NCI-H524 treated with DMSO at 0.1 percent for 48 hours (cell line): ENCODE results near the gene NEDD4L.

Experiments used
- DNase-seq: peaks from one replicate; lab custom pipeline; 2025; lab: John Stamatoyannopoulos, UW

The NEDD4L gene

GRCh38 chr18:58095222-58095621 lies 51.2 kb downstream of the NEDD4L start:
- peak; percentile 44 for DNase-seq

DNA sequence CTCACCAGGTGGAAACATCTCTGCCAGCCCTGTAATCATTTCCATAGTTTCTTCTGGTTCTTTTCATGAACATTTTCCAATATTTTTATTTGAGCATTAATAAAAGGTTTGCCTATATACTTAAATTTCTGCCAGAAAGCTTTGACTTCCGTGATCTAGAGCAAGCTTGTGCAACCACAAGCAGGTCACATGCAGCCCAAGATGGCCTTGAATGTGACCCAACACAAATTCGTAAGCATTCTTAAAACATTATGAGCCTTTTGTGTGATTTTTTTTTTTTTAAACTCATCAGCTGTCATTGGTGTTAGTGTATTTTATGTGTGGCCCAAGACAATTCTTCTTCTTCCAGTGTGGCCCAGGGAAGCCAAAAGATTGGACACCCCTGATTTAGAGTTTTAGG lies 51.6 kb downstream of the NEDD4L start:
- no peak for DNase-seq

GRCh38 chr18:58096658-58097057 lies 52.6 kb downstream of the NEDD4L start:
- DNase-seq = no peak

DNA sequence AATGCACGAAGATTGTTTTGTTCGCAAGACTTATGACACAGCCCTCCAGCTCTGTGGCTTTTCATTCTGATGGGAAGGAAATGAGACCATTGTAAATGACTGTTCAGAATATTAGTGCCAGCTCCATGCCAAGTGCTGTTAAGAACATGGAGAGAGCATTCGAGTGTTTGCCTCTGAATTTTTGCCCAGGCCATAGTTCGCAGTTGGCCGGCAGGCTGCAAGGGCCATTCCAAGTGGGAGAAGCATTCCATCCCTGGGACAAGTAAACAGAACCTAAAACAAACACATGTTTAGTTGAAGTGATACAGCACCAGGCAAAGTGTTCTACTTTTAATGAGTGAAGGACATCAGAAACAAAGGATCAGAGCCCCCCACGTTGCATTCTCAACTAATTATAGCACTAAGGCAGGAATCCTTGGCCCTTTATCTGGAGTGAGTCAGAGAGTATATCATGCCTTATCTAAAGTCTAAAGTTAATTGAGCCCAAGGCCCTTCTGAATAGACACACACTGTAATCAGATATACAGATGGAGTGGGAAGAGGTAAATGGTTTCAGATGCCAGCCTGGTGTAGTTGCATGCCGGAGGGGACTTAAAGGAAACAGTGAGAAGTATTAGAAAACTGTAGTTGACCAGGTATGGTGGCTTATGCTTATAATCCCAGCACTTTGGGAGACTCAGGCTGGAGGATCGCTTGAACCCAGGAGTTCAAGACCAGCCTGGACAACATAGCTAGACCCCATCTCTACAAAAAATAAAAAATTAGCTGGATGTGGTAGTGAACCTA lies 53.3 kb downstream of the NEDD4L start:
- no peak for DNase-seq

DNA sequence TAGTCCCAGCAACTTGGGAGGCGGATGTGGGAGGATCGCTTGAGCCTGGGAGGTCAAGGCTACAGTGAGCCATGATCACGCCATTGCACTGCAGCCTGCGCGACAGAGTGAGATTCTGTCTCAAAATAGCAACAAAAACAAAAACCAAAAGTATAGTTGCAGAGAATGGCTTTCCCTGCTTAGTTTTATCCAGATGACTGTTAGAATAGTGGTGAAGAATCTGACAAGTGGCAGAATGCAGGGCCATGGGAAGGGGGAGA lies 53.8 kb downstream of the NEDD4L start:
- no peak for DNase-seq

- DNase-seq = no peak
These were observed 54.7 kb downstream of the NEDD4L start for GRCh38 chr18:58098706-58099105.

- DNase-seq = no peak
These were observed 56.1 kb downstream of the NEDD4L start for GRCh38 chr18:58100154-58100553.

- no peak for DNase-seq
These were observed 57.3 kb downstream of the NEDD4L start for GRCh38 chr18:58101291-58101794.

DNA sequence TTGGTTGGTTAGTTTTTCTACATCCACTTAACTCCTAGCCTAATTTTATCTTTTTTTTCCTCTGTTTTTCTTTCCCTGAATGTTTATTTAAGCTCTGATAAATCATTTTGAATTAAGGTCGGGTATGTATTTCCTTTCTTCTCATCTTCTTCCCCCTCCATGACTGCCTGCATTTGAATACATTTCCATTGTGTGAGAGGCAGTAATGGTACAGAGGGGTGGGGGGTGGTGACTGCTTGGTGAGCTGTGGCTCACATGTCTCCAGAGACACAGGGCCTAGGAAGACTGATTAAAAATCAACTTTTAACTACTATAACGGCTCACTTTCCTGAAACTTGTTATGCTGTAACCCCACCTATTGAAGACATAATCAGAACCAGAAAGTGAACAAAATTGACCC lies 58.0 kb downstream of the NEDD4L start:
- DNase-seq = no peak

DNA sequence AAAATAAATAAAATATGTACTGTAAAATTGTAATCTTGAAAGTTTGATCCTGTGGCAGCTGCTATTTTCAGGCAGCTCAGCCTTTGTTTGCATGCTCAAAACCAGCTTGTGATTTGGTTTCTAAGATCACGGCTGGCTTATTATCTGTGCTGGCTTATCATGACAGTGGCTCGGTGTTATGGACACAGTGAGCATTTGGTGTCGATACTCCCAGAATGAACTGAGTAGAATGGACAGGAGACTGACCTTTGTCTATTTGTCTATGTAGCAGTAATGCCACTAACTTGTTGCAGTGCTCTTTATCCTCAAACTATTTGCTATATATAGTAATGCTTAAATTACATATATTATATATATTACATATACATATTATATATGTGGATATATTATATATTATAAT lies 58.8 kb downstream of the NEDD4L start:
- no peak for DNase-seq

DNA sequence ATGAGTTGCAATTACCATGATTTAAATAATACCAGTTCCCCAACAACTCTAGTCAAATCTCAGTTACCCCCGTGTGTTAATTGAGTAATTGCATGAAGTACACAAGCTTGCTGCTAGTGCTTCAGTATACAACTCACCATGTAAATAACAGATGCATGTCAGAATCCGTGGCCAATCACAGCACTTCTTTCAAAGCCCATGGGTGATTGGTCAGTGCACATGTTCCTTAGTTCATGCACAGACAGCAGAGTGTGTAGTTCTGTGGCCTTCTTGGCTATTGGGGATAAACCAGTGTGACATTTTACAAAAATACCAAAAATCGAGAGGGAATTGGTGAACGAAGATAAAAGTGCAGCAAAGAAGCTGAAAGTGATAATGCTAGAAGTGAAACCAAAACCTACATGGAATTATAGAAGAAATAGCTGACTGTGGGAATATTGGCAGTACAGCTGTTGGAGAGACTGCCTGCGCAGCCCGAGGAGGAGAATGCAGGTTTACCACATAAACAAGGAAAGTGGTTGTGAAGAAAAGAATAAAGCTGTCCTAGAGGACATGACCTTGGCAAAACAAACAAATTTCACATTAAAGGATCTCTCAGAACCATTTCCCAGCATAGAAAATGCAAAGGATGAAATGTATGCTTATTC lies 59.4 kb downstream of the NEDD4L start:
- peak; percentile 14 for DNase-seq

DNA sequence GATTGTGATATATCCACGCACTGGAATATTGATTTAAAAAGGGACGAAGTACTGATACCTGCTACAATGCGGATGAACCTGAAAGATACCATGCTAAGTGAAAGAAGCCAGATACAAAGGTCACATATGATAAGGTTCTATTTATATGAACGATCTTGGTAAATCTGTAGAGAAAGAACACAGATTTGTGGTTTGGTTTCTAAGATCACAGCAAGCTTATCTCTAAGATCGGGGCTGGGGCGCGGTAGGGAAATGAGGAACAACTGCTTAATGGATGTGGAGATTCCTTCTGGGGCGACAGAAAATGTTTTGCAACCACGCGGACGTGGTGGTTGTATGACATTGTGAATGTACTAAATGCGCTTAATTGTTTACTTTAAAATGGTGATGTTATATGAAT lies 60.1 kb downstream of the NEDD4L start:
- no peak for DNase-seq

GRCh38 chr18:58105206-58105887 lies 61.3 kb downstream of the NEDD4L start:
- no peak for DNase-seq

- peak; percentile 81 for DNase-seq
These were observed 61.8 kb downstream of the NEDD4L start for GRCh38 chr18:58105888-58106260.

DNA sequence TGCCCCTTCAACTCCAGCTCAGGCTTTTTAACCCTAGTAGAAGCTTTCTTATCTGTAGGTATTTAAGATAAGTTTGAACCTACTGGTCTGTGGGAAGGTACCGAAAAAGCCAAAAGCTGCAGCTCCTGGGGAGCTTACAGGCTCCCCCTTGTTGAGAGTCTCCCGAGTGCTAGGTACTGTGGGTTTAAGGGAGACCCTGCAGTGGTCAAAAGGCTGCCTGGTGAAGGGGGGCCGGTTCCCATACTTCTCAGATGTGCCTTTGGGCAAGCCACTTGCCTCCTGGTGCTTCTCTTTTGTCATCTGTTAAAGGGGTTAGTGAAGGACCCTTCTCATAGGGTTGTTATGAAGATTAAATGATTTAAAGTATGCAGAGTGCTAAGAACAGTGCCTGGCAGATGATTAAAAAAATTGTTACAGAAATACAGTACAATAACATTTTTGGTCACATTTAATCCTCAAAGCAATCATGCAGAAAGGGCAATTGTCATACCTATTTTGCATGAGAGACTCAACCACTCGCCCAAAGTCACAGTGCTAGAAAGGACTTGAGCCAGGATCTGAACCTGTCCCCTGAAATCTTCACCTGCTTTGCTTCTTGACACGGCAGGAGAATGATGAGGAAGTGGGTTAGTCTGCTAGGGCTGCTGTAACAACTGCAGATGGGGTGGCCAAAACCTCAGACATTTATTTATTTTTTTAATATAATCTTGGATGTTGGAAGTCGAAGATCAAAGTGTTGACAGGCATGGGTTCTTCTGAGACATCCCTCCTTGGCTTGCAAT lies 62.5 kb downstream of the NEDD4L start:
- DNase-seq = peak; percentile 69

DNA sequence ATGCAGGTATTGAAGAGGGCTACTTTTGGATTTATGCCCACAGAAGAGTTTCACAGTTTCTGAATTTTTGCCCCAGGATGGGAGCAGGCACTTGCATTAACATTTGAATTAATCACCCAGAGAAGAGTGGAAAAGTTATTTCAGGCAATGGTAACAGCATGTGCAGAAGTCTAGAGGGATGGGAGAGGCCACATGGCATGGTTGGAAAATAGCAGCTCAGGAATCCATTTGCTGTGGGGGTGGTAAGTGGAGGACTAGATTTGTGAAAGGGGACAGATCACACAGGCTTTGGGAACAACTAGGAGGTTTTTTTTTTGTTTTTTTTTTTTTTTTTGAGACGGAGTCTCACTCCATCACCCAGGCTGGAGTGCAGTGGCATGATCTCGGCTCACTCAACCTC lies 65.2 kb downstream of the NEDD4L start:
- DNase-seq = no peak

GRCh38 chr18:58110398-58110797 lies 66.4 kb downstream of the NEDD4L start:
- no peak for DNase-seq

DNA sequence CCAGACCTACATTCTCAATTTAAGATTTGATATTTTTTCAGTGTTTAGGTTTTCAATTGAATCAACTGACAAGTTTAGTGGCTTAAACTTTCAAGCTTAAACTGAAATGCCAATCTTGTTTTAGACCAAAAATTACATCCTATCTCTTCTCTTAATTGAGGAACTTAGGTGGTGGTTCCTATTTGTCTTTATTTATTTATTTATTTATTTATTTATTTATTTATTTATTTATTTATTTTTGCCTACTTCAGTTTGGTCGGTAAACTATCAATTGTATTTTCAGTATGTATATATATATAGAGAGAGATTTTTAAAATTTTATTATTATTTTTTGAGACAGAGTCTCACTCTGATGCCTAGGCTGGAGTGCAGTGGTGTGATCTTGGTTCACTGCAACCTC lies 68.1 kb downstream of the NEDD4L start:
- no peak for DNase-seq

DNA sequence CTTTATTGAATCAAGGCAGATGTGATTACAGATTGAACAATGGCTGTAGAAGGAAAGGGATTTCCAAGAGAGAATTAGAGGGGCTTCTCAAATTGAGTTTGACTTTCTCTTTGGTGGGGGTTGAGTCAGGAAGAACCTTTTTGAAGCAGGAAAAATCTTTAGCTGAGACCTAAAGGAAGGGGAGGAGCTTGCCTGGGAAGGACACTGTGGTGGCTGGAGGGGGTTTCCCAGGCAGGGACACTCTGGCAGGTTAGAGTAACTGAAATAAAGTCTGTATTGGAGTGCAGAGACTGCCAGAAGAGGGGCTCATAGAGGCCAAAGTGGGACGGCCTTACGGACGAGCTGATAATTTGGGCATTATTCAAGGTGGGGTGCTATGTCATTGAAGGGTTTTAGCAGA lies 69.3 kb downstream of the NEDD4L start:
- DNase-seq = no peak

DNA sequence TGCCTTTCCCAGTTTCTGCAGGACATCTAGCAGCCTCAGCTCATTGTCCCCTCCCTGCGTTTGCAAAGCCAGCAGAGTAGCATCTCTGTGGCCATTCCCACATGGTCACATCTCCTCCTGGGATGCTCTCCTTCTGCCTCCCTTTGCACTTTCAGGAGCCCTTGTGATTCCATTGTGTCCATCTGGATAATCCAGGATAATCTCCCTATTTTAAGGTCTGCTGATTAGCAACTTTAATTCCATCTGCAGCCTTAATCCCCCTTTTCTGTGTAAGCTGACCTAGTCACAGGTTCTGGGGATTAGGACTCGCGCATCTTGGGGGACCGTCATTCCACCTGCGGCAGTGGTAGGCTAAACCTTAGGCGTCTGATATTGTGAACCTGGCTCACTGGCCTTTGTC lies 70.7 kb downstream of the NEDD4L start:
- peak; percentile 97 for DNase-seq

GRCh38 chr18:58116818-58117217 lies 72.8 kb downstream of the NEDD4L start:
- no peak for DNase-seq

DNA sequence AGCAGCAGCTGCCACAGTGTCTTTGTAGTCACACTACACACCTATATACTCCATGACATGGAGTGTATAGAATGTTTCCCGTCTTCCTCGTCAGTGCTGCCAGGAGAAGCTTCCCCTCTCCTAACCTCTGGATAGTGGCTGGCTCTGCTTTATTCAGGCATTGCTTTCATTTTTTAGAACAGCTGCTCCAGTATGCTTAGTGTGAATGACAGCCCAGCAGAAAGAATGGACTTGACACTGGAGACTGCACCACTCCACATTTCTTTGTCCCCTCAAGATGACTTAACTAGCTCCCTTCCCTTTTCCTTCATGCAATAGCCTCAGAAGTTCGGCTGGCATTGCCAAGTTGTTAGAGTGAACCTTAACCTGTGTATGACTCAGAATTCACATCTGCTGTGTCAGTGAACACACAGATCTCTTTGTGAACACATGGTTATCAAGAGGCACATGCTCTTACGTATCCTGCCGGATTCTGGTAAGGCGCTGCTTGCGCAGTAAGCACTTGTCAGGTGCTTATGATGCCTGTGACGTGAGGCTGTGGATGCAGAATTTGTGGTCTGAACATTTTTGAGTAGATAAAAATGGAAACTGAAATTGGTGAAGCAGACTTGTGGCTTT lies 73.9 kb downstream of the NEDD4L start:
- DNase-seq = peak; percentile 75
